Activated CD4-positive, alpha-beta T cell treated with anti-CD3 and anti-CD28 coated beads, Interleukin-2, amount 50 U/mL, for 1 hour (primary cell): Measurements from ENCODE around the gene TRMT61B.

Experiments
- DNase-seq: peaks from one replicate; pipeline ENCODE4 v3.0.0-alpha.2; 2020

The TRMT61B gene

GRCh38 chr2:28855193-28855592, 14.9 kb downstream of the TRMT61B start:
- DNase-seq, result no peak

- no peak for DNase-seq
These were observed 28.1 kb downstream of the TRMT61B start for GRCh38 chr2:28842042-28842441.

GRCh38 chr2:28838971-28839370, 31.1 kb downstream of the TRMT61B start:
- DNase-seq, result no peak

- no peak for DNase-seq
These were observed 34.3 kb downstream of the TRMT61B start for GRCh38 chr2:28835781-28836180.

GRCh38 chr2:28833740-28834470, 36.2 kb downstream of the TRMT61B start:
- no peak for DNase-seq

GRCh38 chr2:28828382-28828781, 41.7 kb downstream of the TRMT61B start:
- DNase-seq, result no peak

GRCh38 chr2:28824870-28825269, 45.2 kb downstream of the TRMT61B start:
- DNase-seq, result no peak

- DNase-seq, result no peak
These were observed 45.9 kb downstream of the TRMT61B start for GRCh38 chr2:28824207-28824606.

- no peak for DNase-seq
These were observed 48.1 kb downstream of the TRMT61B start for GRCh38 chr2:28822036-28822435.

GRCh38 chr2:28821295-28821958, 48.7 kb downstream of the TRMT61B start:
- DNase-seq, result peak; percentile 49

- no peak for DNase-seq
These were observed 52.1 kb downstream of the TRMT61B start for GRCh38 chr2:28818053-28818452.

- DNase-seq, result peak; percentile 77
These were observed 59.5 kb downstream of the TRMT61B start, which contains the start of gene SPDYA for GRCh38 chr2:28810384-28811285. SPDYA (plus strand) TSS chr2:28810834; CDS start chr2:28816015, 5,181 bp downstream.

GRCh38 chr2:28809927-28810326, 60.2 kb downstream of the TRMT61B start:
- no peak for DNase-seq

- no peak for DNase-seq
These were observed 67.1 kb downstream of the TRMT61B start for GRCh38 chr2:28802975-28803429.

GRCh38 chr2:28801726-28802125, 68.4 kb downstream of the TRMT61B start:
- DNase-seq, result no peak
